Epithelial cell of alveolus of lung (primary cell): ENCODE results near the gene OR2AJ1. TPM values are rescaled to one million over a fixed set of nuclear protein-coding genes. Genes with fewer than 3 reads are reported as not detected.

Experiments
- total RNA-seq: library from RNA; depleted of rRNA; stranded (reverse); fragments of >200 nt; gene quantifications from 2 replicates; pipeline ENCODE4 v1.2.1, GENCODE V29; 2015

Gene OR2AJ1
- total RNA-seq: not detected in 2 replicates

GRCh38 chr1:247924868-247925267, at the start of gene OR2AJ1:
TSS of gene OR2AJ1 (plus strand) at chr1:247924889. CDS start at chr1:247933769, 8,880 bp downstream.

GRCh38 chr1:247895163-247895637, 29.5 kb upstream of the OR2AJ1 start, which contains the start of gene OR2W3:
TSS of gene OR2W3 (plus strand) at chr1:247895587. CDS start at chr1:247895587, 0 bp downstream.

GRCh38 chr1:247919952-247920351, 4.7 kb upstream of the OR2AJ1 start, which contains the start of gene OR2T8:
TSS of gene OR2T8 (plus strand) at chr1:247920252. CDS start at chr1:247921018, 766 bp downstream.

GRCh38 chr1:247948558-247948957, 23.9 kb downstream of the OR2AJ1 start, which contains the start of gene OR2L8:
TSS of gene OR2L8 (plus strand) at chr1:247948858. CDS start at chr1:247948858, 0 bp downstream.

GRCh38 chr1:247964933-247965332, 40.2 kb downstream of the OR2AJ1 start, which contains the start of gene OR2AK2:
TSS of gene OR2AK2 (plus strand) at chr1:247965233. CDS start at chr1:247965377, 144 bp downstream.

Other genes starting within 250 kb of the OR2AJ1 start
- not detected in 2 replicates for gene OR13G1, start 245.2 kb upstream of the OR2AJ1 start, total RNA-seq
- gene OR6F1, start 208.2 kb upstream of the OR2AJ1 start, total RNA-seq: not detected in 2 replicates
- gene OR14K1, start 186.3 kb upstream of the OR2AJ1 start, total RNA-seq: not detected in 2 replicates
- not detected in 2 replicates for gene OR14A2, start 176.7 kb upstream of the OR2AJ1 start, total RNA-seq
- not detected in 2 replicates for gene OR1C1, start 164.3 kb upstream of the OR2AJ1 start, total RNA-seq
- gene OR14A16, start 100.8 kb upstream of the OR2AJ1 start, total RNA-seq: not detected in 2 replicates
- gene OR11L1, start 83.0 kb upstream of the OR2AJ1 start, total RNA-seq: not detected in 2 replicates
- 0.13 and 0.32 TPM in 2 replicates for gene TRIM58, start 67.7 kb upstream of the OR2AJ1 start, total RNA-seq
- gene OR2W3, start 29.3 kb upstream of the OR2AJ1 start, total RNA-seq: not detected in 2 replicates
- gene OR2T8, start 4.6 kb upstream of the OR2AJ1 start, total RNA-seq: not detected in 2 replicates
- gene OR2L8, start 24.0 kb downstream of the OR2AJ1 start, total RNA-seq: not detected in 2 replicates
- not detected in 2 replicates for gene OR2AK2, start 40.3 kb downstream of the OR2AJ1 start, total RNA-seq
- not detected in 2 replicates for gene OR2L5, start 88.8 kb downstream of the OR2AJ1 start, total RNA-seq
- gene OR2L2, start 105.2 kb downstream of the OR2AJ1 start, total RNA-seq: not detected in 2 replicates
- not detected in 2 replicates for gene OR2L3, start 121.9 kb downstream of the OR2AJ1 start, total RNA-seq
- not detected in 2 replicates for gene OR2L13, start 170.3 kb downstream of the OR2AJ1 start, total RNA-seq
- gene OR2M5, start 220.3 kb downstream of the OR2AJ1 start, total RNA-seq: not detected in 2 replicates
- gene OR2M2, start 249.9 kb downstream of the OR2AJ1 start, total RNA-seq: not detected in 2 replicates